MM.1S (cell line): ENCODE measurements around the gene PCDH19.

Experiments used
- CTCF ChIP-seq: fragments of 300-600 bp; sonication (generic); IDR thresholded peaks from 2 replicates; pipeline ENCODE4 v1.5.1; 2016; ENCODE audit warnings: antibody characterized with exemption, low read length, mixed read lengths
- EZH2 ChIP-seq: fragments of 300-600 bp; sonication (generic); optimal IDR thresholded peaks from 2 replicates; pipeline ENCODE3; 2017; ENCODE audit warnings: low read depth, mild to moderate bottlenecking, antibody characterized with exemption, low read length, mixed read lengths

DNA sequence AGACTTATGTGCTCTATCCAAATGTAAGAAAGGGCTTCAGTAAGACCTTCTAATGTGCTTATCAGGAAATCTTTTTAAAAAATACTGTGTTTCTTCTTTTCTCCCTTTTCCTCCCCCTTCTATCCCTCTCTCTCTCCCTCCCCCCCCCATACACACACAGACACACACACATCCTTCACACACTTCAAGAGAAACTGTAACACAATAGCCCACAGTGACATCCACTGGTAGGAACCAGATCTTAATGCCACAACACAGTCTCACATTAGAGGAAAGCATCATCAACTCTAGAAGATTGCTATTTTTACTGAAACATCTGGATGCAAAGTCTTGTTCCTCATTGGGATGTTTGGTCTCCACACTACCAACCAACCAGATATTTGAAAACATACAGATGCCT, 4.6 kb downstream of the PCDH19 start:
- TF ChIP-seq EZH2 (no peak), CTCF (no peak)
